ENCODE results near the gene SYNPR.

DNA sequence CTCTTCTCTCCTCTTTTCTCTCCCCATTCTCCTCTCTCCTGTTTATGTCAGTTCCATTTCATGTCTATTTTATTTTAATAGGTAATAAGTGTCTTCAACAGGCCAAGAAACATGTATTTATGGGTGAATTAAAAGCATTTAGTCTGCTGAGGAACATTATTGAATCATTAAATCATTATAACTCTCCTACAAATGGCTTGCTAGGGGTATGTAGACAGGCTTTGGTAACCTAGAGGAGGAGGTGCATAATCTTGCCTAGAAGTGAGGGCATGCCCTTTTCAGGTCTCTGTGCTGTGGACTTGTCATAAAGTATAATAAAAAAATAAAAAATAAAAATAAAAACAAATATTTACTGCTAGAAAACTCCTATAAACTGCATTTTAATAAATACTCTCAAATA lies 285.5 kb downstream of the SYNPR start:
- TF ChIP-seq, protein P1, sequence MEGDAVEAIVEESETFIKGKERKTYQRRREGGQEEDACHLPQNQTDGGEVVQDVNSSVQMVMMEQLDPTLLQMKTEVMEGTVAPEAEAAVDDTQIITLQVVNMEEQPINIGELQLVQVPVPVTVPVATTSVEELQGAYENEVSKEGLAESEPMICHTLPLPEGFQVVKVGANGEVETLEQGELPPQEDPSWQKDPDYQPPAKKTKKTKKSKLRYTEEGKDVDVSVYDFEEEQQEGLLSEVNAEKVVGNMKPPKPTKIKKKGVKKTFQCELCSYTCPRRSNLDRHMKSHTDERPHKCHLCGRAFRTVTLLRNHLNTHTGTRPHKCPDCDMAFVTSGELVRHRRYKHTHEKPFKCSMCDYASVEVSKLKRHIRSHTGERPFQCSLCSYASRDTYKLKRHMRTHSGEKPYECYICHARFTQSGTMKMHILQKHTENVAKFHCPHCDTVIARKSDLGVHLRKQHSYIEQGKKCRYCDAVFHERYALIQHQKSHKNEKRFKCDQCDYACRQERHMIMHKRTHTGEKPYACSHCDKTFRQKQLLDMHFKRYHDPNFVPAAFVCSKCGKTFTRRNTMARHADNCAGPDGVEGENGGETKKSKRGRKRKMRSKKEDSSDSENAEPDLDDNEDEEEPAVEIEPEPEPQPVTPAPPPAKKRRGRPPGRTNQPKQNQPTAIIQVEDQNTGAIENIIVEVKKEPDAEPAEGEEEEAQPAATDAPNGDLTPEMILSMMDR (conservative IDR thresholded peaks at IDR 0.05 in 1 of 2, IDR thresholded peaks at IDR 0.05 in 1 of 2; ENCODE audit: extremely low read depth in 1 of 2, insufficient read depth in 1 of 2, low read depth in 1 of 2, low read length in 2 of 2), result no peak
- TF ChIP-seq EZH2 (IDR thresholded peaks at IDR 0.05; ENCODE audit: borderline replicate concordance, low read length), result no peak

Data from mammary epithelial cell (primary cell).